IMR-90 (cell line): ENCODE results near the gene SLC41A1. TPM values are rescaled to one million over a fixed set of nuclear protein-coding genes. Genes with fewer than 3 reads are reported as not detected.

Experiments used
- ATAC-seq: fragments of 200-7000 bp; cut with Tn5 transposase; 2 replicates; pipeline ENCODE4 v1.9.1; 2020; ENCODE audit warnings: low read depth, mild to moderate bottlenecking, moderate library complexity
- BruUV-seq: library from RNA; stranded (reverse); fragments of 400-500 nt; replicated peaks from 2 replicates; lab custom pipeline; 2021; lab: Mats Ljungman, UMichigan
- CTCF ChIA-PET: fragments of 300-600 bp; formaldehyde crosslinking; extraction: SDS; loops from one replicate; lab custom pipeline; 2021; ENCODE audit warnings: antibody characterized with exemption; lab: Yijun Ruan, JAX
- POLR2A ChIA-PET: fragments of 300-600 bp; sonication (Branson Sonifier 250); formaldehyde crosslinking; loops from one replicate; lab custom pipeline; 2022; ENCODE audit warnings: antibody characterized with exemption; ENCODE audit not compliant: unreplicated experiment; lab: Charles Lee
- DNase-seq: peaks from one replicate; pipeline ENCODE4 v3.0.0; 2013
- H2AFZ ChIP-seq: replicated peaks from 2 replicates; pipeline ENCODE3; 2013; ENCODE audit warnings: low read length, mild to moderate bottlenecking; ENCODE audit not compliant: poor library complexity
- H2AK5ac ChIP-seq: 2 replicates; pipeline ENCODE4 v1.6.1; 2013; ENCODE audit warnings: low read depth, low read length, inconsistent platforms
- H2AK9ac ChIP-seq: replicated peaks from 2 replicates; pipeline ENCODE3; 2013; ENCODE audit warnings: mild to moderate bottlenecking, low read depth, low read length, moderate library complexity; ENCODE audit not compliant: poor library complexity
- H2BK120ac ChIP-seq: 2 replicates; pipeline ENCODE4 v1.6.1; 2013; ENCODE audit warnings: low read depth, low read length, inconsistent platforms
- H2BK15ac ChIP-seq: 3 replicates; pipeline ENCODE4 v1.6.1; 2013; ENCODE audit warnings: low read depth, low read length, inconsistent platforms
- H2BK20ac ChIP-seq: 2 replicates; pipeline ENCODE4 v1.6.1; 2013; ENCODE audit warnings: low read depth, mild to moderate bottlenecking, inconsistent platforms, low read length, moderate library complexity
- H2BK5ac ChIP-seq: 2 replicates; pipeline ENCODE4 v1.6.1; 2013; ENCODE audit warnings: mild to moderate bottlenecking, low read depth, low read length, inconsistent platforms; ENCODE audit not compliant: poor library complexity, severe bottlenecking
- H3K14ac ChIP-seq: replicated peaks from 2 replicates; pipeline ENCODE4 v1.6.1; 2013; ENCODE audit warnings: low read depth, low read length, inconsistent platforms
- H3K18ac ChIP-seq: 2 replicates; pipeline ENCODE4 v1.6.1; 2013; ENCODE audit warnings: low read depth, low read length, control low read depth
- H3K23ac ChIP-seq: 2 replicates; pipeline ENCODE4 v1.6.1; 2013; ENCODE audit warnings: low read depth, low read length, inconsistent platforms
- H3K27ac ChIP-seq: 2 replicates; pipeline ENCODE4 v1.5.1; 2013; ENCODE audit warnings: mild to moderate bottlenecking, control low read depth, low read length; ENCODE audit not compliant: insufficient read depth
- H3K27me3 ChIP-seq: 2 replicates; pipeline ENCODE4 v1.6.1; 2013; ENCODE audit warnings: low read length; ENCODE audit not compliant: control insufficient read depth, insufficient read depth
- H3K36me3 ChIP-seq: 2 replicates; pipeline ENCODE4 v1.6.1; 2013; ENCODE audit warnings: low read length, mixed read lengths; ENCODE audit not compliant: control insufficient read depth, insufficient read depth
- H3K4ac ChIP-seq: 2 replicates; pipeline ENCODE4 v1.6.1; 2013; ENCODE audit warnings: low read depth, low read length, inconsistent platforms
- H3K4me1 ChIP-seq: 2 replicates; pipeline ENCODE4 v1.6.1; 2013; ENCODE audit warnings: low read length, mixed read lengths; ENCODE audit not compliant: control insufficient read depth, insufficient read depth
- H3K4me2 ChIP-seq: 2 replicates; pipeline ENCODE4 v1.6.1; 2013; ENCODE audit warnings: low read depth, mild to moderate bottlenecking, control low read depth, low read length, moderate library complexity
- H3K4me3 ChIP-seq: 2 replicates; pipeline ENCODE4 v1.5.1; 2013; ENCODE audit warnings: low read depth, mild to moderate bottlenecking, control low read depth, low read length, moderate library complexity; ENCODE audit not compliant: insufficient read depth
- H3K56ac ChIP-seq: 2 replicates; pipeline ENCODE4 v1.6.1; 2013; ENCODE audit warnings: low read length, inconsistent platforms; ENCODE audit not compliant: insufficient read depth; ENCODE audit errors: extremely low read depth
- H3K79me1 ChIP-seq, 2 experiments: 2 replicates each; pipeline ENCODE4 v1.6.1; 2013; ENCODE audit warnings: low read length in 2 of 2, inconsistent platforms in 1 of 2, low read depth in 1 of 2
- H3K9ac ChIP-seq: 2 replicates; pipeline ENCODE4 v1.6.1; 2013; ENCODE audit warnings: low read depth, low read length, control low read depth
- H3K9me1 ChIP-seq: 2 replicates; pipeline ENCODE4 v1.6.1; 2013; ENCODE audit warnings: low read length, inconsistent platforms; ENCODE audit not compliant: insufficient read depth
- H3K9me3 ChIP-seq: 2 replicates; pipeline ENCODE4 v1.6.1; 2013; ENCODE audit warnings: low read length; ENCODE audit not compliant: control insufficient read depth, insufficient read depth
- H4K20me1 ChIP-seq: 2 replicates; pipeline ENCODE4 v1.6.1; 2013; ENCODE audit warnings: low read length, inconsistent platforms; ENCODE audit not compliant: insufficient read depth
- H4K5ac ChIP-seq: 2 replicates; pipeline ENCODE4 v1.6.1; 2013; ENCODE audit warnings: mild to moderate bottlenecking, low read depth, low read length, control low read depth
- H4K8ac ChIP-seq, 2 experiments: 2 replicates each; pipeline ENCODE4 v1.6.1; 2013; ENCODE audit warnings: low read depth in 2 of 2, low read length in 2 of 2, control low read depth in 1 of 2, inconsistent platforms in 1 of 2
- H4K91ac ChIP-seq: 2 replicates; pipeline ENCODE4 v1.6.1; 2013; ENCODE audit warnings: low read depth, low read length, inconsistent platforms; ENCODE audit not compliant: insufficient read depth
- BHLHE40 ChIP-seq: fragments of 150-350 bp; IDR thresholded peaks from 2 replicates; pipeline ENCODE4 v1.6.1; 2016; ENCODE audit warnings: mild to moderate bottlenecking, low read depth, low read length
- FOS ChIP-seq: fragments of 150-350 bp; IDR thresholded peaks from 2 replicates; pipeline ENCODE4 v1.6.1; 2016; ENCODE audit warnings: low read depth, low read length
- MXI1 ChIP-seq: IDR thresholded peaks from 2 replicates; pipeline ENCODE4 v1.6.1; 2012; ENCODE audit warnings: low read depth, mild to moderate bottlenecking, low read length, moderate library complexity, borderline replicate concordance
- RAD21 ChIP-seq: IDR thresholded peaks from 2 replicates; pipeline ENCODE4 v1.6.1; 2012; ENCODE audit warnings: low read length, improper control_type of control experiment
- WGBS, 2 experiments: methylation state at CpG; one replicate each; pipeline versions ENCODE4 v1.1.5 to v1.1.7; 2013; ENCODE audit warnings: missing lambda C conversion rate in 2 of 2; ENCODE audit not compliant: insufficient read length in 1 of 2; ENCODE audit errors: extremely low coverage in 2 of 2; 5-methylcytosine and 5-hydroxymethylcytosine counted together
- dilution Hi-C: fragments of 300-500 bp; cut with HindIII; formaldehyde crosslinking; loops from one replicate; pipeline ENCODE4 v1.14.3; 2018; ENCODE audit warnings: low sequenced_read_pairs; ENCODE audit not compliant: unreplicated experiment
- in situ Hi-C: fragments of 300-500 bp; cut with MboI; formaldehyde crosslinking; loops from 3 replicates; pipeline ENCODE4 v1.14.3; 2019; ENCODE audit warnings: low sequenced_read_pairs, inconsistent platforms, mixed read lengths
- intact Hi-C: fragments of 100-400 bp; cut with micrococcal nuclease; formaldehyde crosslinking; loops from 2 replicates; pipeline ENCODE4 v1.10.0; 2022
- polyA plus RNA-seq, 3 experiments: library from polyadenylated mRNA; depleted of rRNA; stranded (reverse); fragments of >200 nt; gene quantifications; 2 replicates each; pipeline ENCODE4 v1.2.3, GENCODE V29; 2012; ENCODE audit warnings: low replicate concordance in 1 of 3
- total RNA-seq: library from RNA; depleted of rRNA; stranded (reverse); fragments of >200 nt; gene quantifications from 2 replicates; pipeline ENCODE4 v1.2.3, GENCODE V29; 2012

SLC41A1 gene
- total and polyA plus RNA-seq, 2 of the 4 experiments (the other 2 are of a cell fraction), result 6.3 to 26.3 TPM

DNA sequence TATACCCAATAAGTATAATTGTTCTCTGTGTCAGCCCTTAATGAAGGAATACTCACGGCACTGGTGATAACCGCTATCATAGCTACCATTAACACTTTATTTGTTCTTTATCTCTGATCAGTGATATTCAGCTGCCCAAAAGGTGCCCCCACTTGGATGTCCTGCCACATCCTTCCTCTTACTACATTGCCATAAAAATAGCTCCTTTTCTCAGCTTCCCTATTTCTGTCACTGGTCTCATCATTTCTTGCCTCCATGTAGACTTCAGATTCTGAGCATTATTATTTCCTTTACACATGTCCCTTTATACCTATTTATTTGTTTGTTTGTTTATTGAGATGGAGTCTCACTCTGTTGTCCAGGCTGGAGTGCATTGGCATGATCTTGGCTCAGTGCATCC lies 35.0 kb downstream of the SLC41A1 start:
- Histone ChIP-seq H2BK5ac (no peak overlapping the region), H2BK15ac (no peak overlapping the region), H3K9me3 (no peaks in the 10 kb centered on the region), H3K36me3 (no peaks in the 10 kb centered on the region), H4K20me1 (no peaks in the 10 kb centered on the region), H2BK120ac (no peak overlapping the region), H4K8ac (no peak overlapping the region), H3K9me1 (peaks cover 8% of the 10 kb centered on the region), H3K79me1 (peaks cover 0 to 4% of the 10 kb centered on the region in 2 experiments; a peak in 1 of 4 replicates), H3K4me2 (no peak overlapping the region), H3K4me1 (no peaks in the 10 kb centered on the region; the same call in none of the 2 replicates), H3K27ac (no peak overlapping the region), H3K18ac (no peak overlapping the region), H3K9ac (no peak overlapping the region), H4K5ac (no peak overlapping the region), H3K56ac (no peak overlapping the region), H2AFZ (no peak overlapping the region), H4K91ac (no peak overlapping the region), H2AK5ac (no peak overlapping the region), H2AK9ac (no peak overlapping the region), H3K23ac (no peak overlapping the region), H3K4me3 (no peak overlapping the region), H2BK20ac (no peak overlapping the region), H3K14ac (no peak overlapping the region), H3K27me3 (peaks cover 2% of the 10 kb centered on the region), H3K4ac (no peak overlapping the region)
- ChIA-PET CTCF (no interaction called here), POLR2A (no interaction called here)
- BruUV-seq, result no TSS peak
- no peak for TF ChIP-seq RAD21
- TF ChIP-seq BHLHE40, result no peak
- no peak for TF ChIP-seq MXI1
- TF ChIP-seq FOS, result no peak
- DNase-seq (no peak), ATAC-seq (no peak)
- dilution Hi-C loops (no loop called here), in situ Hi-C loops (no loop called here), intact Hi-C loops (no loop called here)
- WGBS, 2 experiments, result 89% methylated on average over 2 of the region's 2 CpGs; no CpG with 5 or more reads in 1 of the 2 experiments
